KG1 (cell line): ENCODE data around the gene NINJ2.

Experiments used
- DNase-seq: peaks from one replicate; lab custom pipeline; 2025; lab: John Stamatoyannopoulos, UW

Gene NINJ2

GRCh38 chr12:546920-547845 lies 116.1 kb downstream of the NINJ2 start:
- DNase-seq, result no peak

- DNase-seq, result no peak
Observed at GRCh38 chr12:546265-546919, 116.9 kb downstream of the NINJ2 start.

DNA sequence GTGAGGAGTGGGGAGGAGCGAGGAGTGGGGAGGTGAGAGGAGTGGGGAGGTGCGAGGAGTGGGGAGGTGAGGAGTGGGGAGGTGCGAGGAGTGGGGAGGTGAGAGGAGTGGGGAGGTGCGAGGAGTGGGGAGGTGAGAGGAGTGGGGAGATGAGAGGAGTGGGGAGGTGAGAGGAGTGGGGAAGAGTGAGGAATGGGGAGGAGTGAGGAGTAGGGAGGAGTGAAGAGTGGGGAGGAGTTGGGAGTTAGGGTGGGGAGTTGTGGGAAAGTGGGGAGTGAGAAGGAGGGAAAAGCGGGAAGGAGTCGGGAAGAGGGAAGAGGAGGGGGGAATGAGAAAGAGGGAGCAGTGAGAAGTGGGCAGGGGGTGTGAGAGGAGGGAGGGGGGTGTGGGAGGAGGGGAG lies 117.4 kb downstream of the NINJ2 start:
- DNase-seq, result no peak

DNA sequence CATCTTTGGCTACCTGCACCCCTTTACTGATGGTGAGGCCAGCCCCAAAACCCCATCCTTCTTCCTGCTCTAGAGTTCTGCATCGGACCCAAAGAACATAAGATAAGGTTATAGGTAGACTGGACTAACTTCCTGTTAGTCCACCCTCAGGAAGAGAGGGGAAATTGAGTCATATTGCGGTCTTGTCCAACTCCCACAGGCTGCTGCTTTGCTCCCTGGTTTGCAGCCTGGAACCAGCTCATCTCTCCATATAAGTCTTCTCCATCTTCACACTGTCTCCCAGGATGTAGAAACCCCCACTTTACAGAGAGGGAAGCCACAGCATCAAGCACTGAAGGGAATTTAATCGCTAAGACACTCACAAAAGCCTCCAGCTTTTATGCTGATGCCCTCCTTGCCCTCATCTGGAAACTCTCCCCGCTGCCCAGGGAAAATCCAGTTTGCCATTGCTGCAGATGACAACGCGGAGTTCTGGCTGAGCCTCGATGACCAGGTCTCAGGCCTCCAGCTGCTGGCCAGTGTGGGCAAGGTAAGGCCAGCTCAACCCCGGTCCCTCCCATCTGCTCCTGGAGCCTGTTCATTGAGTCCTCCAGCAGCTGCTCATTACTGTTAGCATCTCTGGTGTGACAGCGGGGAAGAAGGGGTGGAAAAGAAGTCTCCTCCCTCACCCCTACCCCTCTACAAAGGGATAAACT lies 118.2 kb downstream of the NINJ2 start:
- no peak for DNase-seq

DNA sequence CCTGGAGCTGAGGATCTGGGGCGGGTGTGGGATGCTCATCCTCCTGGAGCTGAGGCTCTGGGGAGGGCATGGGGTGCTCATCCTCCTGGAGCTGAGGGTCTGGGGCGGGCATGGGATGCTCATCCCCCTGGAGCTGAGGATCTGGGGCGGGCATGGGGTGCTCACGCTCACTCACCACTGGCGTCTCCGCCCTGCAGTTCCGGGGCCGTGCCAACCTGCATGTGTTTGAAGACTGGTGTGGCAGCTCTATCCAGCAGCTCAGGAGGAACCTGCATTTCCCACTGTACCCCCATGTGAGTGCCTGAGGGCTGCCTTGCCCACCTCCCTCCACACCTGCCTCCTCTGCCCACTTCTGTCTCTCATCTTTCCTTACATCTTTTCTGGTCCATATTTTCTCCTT lies 119.1 kb downstream of the NINJ2 start:
- DNase-seq, result no peak

DNA sequence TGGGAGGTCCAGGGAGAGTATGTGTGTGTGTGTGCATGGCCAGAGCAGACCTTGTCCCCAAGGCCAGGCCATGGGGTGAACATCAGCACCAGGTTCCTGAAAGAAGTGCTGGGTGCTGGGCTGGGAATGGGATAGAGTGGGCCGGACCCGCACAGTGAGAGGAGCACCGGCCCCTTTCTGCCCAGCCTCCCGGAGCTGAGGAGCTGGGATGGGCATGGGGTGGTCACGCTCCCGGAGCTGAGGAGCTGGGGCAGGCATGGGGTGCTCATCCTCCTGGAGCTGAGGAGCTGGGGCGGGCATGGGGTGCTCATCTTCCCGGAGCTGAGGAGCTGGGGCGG lies 120.2 kb downstream of the NINJ2 start:
- DNase-seq, result no peak

DNA sequence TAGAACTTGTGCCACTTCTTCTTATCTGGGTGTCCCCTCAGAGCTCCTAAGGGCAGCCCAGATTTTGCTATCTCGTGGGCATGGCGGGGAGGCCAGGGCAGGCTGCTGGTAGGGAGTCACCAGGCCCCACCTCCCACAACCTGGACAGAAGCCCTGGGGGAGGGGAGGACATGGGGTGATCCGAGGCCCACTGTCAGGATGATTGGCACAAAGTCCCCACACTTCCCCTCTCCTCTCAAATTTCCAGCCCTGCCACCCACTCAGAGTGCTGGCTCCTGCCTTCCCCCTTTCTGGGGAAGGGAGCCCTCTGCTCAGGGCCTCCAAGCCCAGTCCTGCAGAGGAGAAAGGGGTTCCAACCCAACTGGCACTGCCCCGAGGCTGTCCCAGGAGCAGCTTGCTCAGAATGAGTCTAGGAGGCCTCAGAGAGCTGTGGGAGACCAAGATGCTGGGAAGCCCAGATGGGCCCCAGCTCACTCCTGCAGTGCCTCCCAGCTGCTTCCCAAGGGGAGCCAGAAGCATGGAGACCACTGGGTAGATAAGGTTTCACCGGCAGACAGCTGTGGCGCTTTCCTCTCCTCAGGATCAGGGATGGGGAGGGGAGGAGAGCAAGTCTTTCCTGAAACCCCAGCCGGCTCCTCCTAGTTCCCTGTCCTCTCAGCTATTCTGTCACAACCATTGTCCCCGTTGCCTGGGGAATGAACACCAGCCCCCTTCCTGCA lies 120.7 kb downstream of the NINJ2 start:
- DNase-seq, result no peak

DNA sequence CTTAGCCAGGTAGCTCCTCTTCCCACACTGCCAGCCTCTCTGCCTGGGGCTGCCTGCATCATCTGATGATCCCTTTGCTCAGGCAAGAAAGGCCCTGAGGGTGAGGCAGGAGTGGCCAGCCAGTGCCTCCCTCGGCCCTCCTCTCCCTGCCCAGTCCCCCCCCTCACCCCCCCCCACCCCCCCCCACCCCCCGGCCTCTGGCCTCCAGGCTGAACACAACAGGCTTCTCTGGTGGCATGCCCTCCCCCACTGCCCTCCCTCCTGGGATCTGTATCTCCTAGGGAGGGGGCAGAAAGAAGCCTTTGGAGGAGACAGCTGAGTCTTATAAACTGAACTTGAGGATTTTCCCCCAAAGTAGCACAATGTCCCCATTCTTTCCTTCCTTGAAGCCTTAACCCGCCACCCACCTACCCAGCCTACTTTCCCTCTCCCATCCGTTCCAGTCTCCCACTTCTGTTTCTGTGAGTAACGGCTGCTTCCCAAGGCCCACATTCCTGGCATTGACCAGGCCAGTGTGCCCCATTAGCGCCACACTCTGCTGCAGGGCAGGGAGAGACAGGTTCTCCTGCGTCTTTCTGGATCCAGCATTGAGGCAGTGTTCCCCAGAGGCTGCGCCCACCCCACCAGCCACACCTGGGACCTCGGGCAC lies 121.4 kb downstream of the NINJ2 start:
- DNase-seq, result no peak

GRCh38 chr12:539540-540310 lies 123.5 kb downstream of the NINJ2 start:
- DNase-seq, result no peak

DNA sequence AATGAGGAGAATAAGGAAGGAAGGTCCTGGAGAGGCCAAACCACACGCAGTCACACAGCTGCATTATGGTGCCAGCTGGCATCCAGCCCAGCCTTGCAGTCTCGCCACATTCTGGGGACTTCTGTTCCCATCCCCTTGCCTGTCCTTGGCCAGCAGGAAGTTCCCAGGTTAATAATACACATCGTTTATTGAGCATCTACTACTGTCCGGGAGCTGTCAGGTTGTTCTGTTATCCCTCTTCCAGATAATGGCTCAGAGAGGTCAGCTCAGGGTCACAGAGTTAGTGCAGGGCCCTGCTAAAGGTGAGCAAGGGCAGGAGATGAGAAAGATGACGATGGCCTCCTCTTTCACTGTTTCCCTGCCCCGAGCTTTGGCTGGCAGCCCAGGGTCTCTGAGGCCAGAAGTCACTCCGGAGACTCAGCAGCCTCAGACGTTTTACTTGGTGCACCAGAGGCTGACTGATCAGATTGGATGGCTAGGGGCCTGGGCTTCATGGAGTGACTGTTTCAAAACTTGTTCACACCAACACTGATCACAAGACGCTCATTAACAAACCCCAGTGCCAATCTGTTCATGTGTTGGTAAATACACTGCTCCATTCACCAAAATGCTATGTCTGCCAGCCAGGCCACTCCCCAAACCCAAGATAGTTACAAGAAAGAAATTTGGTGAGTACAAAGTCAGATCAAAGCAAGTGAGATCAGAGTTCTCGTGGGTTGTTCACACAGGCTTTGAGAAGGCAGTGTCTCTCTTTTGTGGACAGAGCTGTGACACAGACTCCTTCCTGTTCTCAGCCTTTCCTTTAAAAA lies 124.3 kb downstream of the NINJ2 start:
- no peak for DNase-seq

DNA sequence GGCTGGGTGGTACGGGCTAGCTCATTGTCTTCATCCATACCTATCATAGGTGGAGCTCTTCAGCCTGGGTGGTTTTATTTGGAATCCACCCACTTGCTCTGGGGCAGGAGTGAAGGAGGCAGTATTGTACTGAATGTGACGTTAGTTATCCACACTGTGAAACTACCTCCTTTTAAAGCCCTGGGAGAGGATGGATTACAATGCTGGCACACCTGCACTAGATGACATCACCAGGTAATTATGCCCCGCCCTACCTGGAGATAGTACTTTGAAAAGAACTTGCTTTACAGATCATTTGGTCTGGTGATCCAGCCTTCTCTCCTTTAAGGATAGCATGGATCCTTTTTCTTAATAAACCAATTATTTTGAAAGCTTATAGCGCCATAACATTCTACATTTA lies 125.5 kb downstream of the NINJ2 start:
- DNase-seq, result no peak

- no peak for DNase-seq
Observed at GRCh38 chr12:536751-537245, 126.4 kb downstream of the NINJ2 start.

- DNase-seq, result no peak
Observed at GRCh38 chr12:535396-535795, 127.8 kb downstream of the NINJ2 start.

DNA sequence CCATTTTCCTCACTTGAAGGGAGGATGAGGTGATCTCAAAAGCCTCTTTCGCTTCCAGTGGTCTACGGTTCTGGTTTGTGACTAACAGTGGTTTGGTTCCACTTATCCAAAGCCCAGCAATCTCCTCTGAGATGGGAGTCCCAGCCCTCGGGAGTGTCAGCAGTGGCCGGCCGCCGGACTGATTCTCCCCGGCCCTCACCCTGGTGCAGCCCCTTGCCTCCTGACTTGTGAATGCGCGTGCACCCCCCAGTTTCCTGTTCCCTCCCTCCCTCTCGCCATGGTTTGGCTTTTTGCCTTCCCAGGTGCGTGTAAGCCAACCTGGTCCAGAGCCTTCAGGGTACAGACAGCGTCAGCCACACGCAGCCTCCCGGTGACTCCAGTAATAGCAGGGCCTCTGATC lies 129.0 kb downstream of the NINJ2 start:
- no peak for DNase-seq

DNA sequence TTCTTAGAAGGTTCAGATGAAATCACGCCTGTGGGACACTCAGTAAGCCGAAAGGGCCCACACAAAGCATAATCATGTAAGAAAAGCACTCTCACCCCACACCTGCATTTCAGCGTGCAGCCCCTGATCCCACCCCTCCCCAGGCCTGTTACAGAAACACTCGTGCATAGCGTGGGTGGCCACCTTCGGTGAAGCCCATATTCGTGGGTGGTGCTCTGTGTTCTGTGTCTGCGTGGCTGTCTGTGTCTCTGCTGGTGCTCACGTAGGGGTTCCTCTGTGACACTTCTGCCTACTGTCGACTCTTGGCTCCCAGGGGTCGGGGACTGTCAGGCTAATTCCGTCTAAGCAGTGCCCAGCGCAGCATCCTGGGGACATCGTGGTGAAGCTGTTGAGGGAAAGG lies 129.5 kb downstream of the NINJ2 start:
- DNase-seq, result no peak

GRCh38 chr12:532908-533565 lies 130.2 kb downstream of the NINJ2 start:
- DNase-seq, result no peak

DNA sequence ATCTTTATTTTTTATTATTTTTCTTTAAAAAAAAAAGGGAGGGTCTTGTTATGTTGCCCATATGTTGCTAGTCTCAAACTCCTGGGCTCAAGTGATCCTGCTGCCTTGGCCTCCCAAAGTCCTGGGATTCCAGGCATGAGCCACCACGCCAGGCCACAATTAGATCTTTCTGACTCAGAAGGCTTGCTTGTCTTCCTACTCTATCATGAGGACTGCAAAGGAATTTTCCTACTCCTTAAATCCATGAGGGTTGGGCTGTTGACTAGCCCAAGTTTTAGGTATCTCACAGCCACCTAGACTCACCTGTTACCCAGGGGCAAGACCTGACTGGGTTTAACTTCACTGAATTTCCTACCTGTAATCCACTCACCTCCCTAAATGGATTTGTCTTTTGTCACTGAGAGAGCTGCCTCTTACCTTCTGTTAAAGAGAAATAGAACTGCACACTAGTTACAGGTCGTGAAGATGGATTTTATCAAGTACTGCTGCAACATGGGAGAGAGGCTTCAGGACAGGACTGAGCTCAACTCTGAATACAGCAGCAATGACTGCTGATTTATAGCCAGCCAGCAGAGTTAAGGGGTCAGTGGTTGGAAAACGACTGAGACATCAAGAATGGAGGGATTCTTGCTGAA lies 131.2 kb downstream of the NINJ2 start:
- no peak for DNase-seq

- no peak for DNase-seq
Observed at GRCh38 chr12:530821-531220, 132.4 kb downstream of the NINJ2 start.

GRCh38 chr12:530308-530707 lies 132.9 kb downstream of the NINJ2 start:
- no peak for DNase-seq
